DND-41 (cell line): ENCODE results near the gene PDE7B.

ENCODE experiments used
- EZH2 ChIP-seq: IDR thresholded peaks from 3 replicates; pipeline ENCODE4 v1.6.1; 2012; ENCODE audit warnings: borderline replicate concordance, low read depth, mild to moderate bottlenecking, moderate library complexity, low read length, inconsistent platforms; ENCODE audit not compliant: severe bottlenecking
- TF ChIP-seq, protein P1 (sequence below): IDR thresholded peaks from 2 replicates; pipeline ENCODE4 v1.5.1; 2012; ENCODE audit warnings: borderline replicate concordance, low read length, moderate library complexity, mild to moderate bottlenecking; ENCODE audit not compliant: poor library complexity, severe bottlenecking; ENCODE audit errors: extremely low read depth

DNA sequence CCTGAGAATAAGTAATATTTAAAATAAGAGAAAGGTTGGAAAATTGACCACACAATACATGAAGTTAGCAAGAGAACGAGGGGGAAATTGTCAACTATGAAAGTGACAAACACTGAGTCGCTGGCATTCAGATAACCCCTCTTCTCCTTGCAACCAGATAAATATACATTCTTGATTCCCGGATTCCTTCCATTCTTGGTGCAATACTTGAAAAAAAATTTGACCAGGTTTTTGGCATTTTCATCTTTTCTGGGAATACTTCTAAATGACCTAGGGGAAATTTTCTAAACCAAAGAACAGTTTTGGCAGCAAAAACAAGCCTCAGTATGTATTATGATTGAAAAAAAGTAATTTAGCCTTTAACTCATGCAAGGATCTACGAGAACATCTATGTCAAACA is 164.0 kb downstream of the PDE7B start:
- TF ChIP-seq EZH2: no peak
- TF ChIP-seq, protein P1, sequence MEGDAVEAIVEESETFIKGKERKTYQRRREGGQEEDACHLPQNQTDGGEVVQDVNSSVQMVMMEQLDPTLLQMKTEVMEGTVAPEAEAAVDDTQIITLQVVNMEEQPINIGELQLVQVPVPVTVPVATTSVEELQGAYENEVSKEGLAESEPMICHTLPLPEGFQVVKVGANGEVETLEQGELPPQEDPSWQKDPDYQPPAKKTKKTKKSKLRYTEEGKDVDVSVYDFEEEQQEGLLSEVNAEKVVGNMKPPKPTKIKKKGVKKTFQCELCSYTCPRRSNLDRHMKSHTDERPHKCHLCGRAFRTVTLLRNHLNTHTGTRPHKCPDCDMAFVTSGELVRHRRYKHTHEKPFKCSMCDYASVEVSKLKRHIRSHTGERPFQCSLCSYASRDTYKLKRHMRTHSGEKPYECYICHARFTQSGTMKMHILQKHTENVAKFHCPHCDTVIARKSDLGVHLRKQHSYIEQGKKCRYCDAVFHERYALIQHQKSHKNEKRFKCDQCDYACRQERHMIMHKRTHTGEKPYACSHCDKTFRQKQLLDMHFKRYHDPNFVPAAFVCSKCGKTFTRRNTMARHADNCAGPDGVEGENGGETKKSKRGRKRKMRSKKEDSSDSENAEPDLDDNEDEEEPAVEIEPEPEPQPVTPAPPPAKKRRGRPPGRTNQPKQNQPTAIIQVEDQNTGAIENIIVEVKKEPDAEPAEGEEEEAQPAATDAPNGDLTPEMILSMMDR: no peak
